NCI-H146 (cell line): ENCODE results near the gene SEPTIN10.
"Not testable (repeated sequence)": the region's sequence is repeated elsewhere in the genome, so short reads cannot be mapped to it uniquely, and the experiment has no call there.

Experiments
- DNase-seq: peaks from one replicate; lab custom pipeline; 2025; lab: John Stamatoyannopoulos, UW

Gene SEPTIN10

DNA sequence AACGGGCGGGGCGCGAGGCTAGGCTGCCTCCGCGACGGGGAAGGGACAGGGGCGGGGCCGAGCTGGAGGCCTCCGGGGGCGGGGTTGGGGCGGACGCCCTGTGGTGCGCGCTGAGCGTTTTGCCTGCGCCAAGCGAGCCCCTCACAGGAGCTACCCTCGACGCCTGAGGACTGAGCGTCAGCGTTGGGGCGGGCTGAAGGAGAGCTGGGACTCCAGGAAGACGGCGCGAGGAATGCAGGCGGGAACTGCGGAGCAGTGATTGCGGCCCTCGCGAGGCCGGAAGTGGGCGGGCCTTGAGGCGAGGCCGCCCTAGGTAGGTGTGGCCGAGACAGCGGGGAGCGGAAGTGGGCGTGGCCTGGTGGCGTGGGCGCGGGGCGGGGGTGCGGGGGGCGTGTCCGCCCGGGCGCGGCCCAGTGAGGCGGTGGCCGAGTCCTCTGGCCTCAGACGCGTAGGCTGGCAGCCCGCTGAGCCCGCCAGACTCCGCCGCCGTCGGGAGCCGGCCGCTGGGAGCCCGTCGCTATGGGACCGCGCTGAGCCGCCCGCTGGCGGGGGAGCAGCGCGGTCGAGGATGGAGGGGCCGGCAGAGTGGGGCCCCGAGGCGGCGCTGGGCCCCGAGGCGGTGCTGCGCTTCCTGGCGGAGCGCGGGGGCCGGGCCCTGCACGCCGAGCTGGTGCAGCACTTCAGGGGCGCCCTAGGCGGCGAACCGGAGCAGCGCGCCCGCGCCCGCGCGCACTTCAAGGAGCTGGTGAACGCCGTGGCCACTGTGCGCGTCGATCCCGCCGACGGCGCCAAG lies at the start of gene SEPTIN10, which contains the start of gene SOWAHC:
Gene SEPTIN10, minus strand, starts transcription at position 45 of the 793 bp plus-strand sequence. CDS start 139 bp downstream, outside the sequence.
Gene SOWAHC, plus strand, starts transcription at position 443 of the 793 bp plus-strand sequence. Its CDS starts 126 bp downstream, at position 569.
- peak; percentile 40 for DNase-seq

DNA sequence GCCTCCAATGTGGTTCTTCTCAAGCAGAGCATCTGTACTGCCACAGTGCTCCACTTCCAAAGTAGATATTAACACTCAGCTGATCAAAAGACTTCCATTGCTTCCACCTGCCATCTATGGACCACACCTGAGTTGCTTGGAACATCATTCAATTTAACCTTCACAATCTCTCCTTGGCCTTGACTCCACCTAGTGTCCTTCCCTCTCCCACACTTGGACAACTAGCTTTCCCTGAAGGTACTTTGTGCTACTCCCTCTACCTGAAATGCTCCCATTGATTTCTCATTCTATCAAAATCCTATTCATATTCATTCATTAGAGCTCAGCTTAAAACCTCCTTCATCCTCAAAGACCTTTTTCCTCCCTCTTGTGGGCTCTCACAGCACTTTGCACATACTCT lies 49.1 kb upstream of the SEPTIN10 start:
- DNase-seq = no peak

DNA sequence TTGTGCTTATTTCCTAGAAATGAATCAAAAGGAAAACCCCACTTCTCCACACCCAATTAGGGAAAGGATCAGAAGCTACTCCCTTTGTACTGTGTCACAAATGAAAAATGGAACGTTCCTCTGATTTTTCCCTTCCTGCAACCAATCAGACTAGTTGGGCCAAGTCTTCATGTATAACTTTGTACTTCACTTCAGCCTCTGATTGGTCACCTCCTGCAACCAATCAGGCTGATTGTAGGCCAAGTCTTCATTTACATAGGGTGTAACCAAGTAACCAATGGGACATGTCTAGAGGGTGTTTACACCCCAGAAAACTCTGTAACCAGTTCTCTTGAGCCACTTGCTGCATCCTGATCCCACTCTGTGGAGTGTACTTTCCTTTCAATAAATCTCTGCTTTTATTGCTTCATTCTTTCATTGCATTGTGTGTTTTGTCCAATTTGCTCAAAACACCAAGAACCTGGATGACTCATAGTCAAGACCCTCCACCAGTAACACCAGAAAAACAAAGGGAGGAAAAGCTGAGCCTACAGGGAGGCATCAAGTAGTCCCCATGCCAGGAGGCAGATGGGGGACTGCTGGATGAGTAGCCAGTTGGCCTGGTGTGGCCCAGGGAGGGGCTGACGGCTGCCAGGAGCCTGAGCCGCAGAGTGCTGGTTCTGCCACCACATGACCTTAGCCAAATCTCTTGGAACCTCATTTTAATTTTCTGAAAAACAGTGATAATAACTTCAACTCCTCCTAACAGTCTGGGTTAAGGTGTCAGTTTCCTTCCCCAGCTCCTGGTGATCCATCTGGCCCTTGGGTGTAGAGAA lies 46.5 kb upstream of the SEPTIN10 start:
- DNase-seq = no peak

DNA sequence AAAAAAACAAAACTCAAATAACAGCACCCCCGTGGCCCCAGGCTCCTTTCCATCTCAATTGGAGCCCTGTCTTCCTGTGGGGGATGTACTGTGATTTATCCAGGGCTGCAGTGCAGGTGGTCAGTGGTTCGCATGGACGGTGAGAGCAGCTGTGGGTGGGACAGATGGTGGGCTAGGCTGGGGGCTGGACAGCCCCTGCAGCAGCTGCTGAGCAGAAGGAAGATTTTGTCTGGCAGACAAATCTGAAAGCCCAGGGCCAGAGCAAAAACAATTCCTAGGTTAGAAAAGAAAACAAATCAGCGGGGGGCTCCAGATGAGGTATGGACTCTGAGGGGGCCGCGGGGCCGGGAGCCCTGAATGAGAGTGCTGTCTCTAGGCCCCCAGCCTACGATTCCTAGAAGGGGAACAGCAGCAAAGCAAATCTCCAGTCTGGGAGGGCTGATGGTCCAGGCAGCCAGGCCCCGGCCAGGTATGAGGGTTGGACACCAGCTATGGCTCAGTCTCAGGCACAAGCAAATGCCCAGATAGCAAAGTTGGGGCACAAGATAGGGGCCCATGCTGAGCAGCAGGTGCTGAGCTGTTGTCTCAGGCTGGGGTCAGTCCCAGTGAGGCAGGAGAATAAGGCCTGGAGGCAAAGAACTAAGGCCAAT lies 45.8 kb upstream of the SEPTIN10 start:
- DNase-seq = no peak

DNA sequence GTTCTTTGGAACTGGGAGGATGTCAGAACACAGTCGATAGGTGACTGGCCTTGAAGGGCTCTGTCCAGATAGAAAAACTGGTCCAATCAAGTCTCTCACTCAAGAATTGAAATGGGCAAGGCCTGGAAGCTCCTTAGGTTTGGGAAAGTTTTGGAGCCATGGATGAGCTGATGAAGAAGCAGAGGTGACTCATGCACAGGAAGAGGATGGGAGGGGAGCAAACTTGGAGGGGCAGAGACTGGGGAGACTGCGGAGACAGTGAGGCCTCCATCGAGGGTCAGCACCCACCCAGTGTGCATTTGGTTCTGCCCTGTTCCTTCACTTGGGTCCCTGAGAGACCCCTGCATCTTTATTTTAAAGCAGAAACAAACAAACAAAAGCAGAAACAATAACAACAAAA lies 41.5 kb upstream of the SEPTIN10 start:
- DNase-seq = no peak

DNA sequence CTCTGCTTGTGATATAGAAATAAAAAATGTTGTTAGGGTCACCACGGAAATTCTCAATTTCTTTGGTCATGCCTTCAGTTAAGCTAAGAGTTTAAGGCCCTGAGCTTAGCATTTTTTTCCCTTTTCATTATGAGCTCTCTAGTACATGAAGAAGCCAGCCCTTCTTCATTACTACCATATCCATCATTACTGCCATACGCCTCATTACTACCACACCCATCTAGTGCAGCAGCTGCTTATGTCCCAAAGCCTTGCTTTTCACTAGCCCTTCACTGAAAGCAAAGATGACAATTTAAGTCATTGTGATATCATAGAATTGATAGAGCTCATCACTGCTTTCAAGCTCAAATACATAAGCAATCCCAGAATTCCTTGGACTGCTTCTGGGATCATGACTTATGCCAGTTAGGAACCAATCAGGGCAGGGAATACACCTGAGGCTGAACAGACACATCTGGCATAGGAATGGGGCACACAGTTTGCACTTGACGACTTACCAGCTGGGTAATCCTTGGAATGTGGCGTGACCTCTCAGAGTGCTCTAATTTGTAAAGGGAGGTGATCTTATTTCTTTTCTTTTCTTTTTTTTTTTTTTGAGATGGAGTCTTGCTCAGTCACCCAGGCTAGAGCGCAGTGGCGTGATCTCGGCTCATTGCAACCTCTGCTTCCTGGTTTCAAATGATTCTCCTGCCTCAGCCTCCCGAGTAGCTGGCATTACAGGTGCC lies 40.7 kb upstream of the SEPTIN10 start:
- DNase-seq = no peak

DNA sequence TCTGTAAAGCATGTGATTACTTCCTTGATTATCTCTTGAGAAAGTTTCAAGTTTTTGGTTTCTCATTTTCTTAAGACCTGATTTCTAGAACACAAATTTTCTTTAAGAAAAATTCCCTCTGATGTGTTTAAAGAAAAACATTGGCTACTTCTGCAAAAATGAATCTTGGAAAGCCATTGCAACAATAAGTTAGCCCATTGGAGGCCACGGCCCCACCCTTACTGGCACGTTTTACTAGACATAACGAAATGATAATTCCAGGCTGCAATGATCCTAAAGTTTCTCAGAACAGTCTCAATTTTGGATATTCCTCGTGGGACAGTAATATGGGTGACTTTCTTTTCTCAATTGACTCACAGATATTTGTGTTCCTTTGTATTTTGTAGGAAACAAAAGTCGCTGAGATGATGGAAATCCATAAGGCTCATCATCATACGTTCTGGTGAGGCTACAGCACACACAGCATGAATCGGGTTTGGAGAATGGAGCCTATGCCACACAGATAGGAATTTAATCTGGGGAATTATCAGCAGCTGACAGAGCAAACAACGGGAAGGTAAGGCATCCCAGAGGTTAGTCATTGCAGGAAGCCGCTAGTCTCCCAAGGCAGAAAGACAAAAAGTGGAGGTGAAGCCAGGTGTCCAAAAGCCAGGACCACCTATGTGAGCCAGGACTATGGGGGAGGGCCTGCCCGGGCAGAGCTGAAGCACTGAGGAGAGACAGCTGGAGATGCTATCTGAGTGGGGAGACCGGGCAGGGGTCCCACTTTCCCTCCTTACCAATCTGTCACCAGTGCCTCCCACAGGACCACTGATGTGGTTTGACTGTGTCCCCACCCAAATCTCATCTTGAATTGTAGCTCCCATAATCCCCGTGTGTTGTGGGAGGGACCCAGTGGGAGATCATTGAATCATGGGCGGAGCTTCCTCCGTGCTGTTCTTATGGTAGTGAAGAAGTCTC lies 36.2 kb upstream of the SEPTIN10 start:
- DNase-seq = no peak

DNA sequence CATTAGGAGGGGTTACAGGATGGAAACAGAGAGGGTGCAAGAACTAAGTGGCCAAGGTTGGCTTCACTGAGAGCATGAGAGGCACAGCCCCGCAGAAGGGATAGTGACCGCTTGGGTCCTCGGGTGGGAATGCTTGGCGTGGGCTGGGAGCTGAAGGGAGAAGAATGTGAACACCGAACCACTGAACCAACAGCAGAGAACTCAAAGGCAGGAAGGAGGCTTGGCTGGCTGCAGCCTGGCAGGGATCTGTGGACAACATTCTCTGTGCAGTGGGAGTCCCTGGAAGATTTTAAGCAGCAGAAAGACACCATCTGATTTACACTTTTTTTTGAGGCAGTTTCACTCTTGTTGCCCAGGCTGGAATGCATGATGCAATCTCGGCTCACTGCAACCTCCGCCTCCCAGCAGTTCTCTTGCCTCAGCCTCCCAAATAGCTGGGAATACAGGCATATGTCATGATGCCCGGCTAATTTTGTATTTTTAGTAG lies 34.3 kb upstream of the SEPTIN10 start:
- DNase-seq = no peak

DNA sequence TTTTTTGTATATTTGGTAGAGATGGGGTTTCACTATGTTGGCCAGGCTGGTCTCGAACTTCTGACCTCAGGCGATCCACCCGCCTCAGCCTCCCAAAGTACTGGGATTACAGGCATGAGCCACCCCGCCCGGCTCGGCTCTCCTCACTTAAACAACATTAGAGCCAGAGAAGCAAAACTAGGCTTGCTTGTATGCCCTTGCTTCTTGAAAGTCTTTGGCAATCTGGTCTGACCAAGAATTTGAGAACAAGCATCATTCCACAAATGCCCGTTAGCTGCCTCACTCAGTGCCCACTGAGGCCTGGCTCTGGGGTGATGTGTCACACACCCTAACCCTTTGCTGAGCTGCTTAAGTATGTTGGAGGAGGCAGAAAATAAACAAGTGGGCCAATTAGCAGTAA lies 33.9 kb upstream of the SEPTIN10 start:
- no peak for DNase-seq

DNA sequence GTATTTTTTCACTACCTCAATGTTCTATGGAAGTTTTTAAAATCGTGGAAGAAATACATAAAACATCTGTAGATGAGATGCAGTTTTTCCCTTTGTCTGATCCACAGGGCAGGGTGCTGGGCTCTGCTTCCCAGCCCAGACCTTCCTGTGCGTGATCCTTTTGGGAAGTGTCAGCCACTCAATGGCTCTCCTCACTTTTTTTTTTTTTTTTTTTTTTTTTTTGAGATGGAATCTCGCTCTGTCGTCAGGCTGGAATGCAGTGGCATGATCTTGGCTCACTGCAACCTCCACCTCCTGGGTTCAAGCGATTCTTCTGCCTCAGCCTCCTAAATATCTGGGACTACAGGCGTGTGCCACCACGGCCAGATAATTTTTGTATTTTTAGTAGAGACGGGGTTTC lies 33.2 kb upstream of the SEPTIN10 start:
- no peak for DNase-seq

DNA sequence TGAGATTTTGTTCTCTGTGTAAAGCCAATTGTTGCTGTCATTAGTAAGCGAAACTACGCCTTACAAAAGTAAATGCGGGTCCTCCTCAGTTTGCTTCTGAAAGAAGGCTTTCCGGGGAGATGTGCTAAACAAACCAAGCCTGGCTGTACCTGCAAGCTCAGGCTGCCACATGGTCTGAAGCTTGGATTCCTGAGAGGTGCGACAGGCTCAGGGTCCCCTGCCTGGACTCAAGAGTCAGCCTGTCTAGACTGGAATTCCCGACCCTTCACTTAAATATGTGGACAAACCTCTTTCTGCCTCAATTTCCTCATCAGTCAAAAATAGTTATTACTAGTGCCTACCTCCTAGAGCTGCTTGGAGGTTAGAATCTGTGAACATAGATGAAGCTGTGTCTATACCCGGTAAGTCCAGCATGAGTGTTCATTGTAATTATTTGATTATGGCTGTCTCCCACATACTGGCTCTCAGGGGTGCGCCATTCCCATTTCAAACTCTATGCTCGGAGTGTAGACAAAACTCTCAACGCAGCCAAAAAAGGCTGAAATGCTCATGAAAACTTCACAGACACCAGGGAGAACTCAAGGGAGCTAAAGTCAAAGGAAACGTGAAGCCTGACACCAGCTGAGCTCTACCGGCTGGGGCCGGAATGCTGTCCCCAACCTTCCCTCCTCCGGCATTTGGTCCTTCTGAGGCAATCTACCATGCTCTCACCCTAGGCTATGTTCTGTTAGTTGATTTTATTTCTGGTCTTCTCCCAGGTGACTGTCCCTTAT lies 31.8 kb upstream of the SEPTIN10 start:
- no peak for DNase-seq

DNA sequence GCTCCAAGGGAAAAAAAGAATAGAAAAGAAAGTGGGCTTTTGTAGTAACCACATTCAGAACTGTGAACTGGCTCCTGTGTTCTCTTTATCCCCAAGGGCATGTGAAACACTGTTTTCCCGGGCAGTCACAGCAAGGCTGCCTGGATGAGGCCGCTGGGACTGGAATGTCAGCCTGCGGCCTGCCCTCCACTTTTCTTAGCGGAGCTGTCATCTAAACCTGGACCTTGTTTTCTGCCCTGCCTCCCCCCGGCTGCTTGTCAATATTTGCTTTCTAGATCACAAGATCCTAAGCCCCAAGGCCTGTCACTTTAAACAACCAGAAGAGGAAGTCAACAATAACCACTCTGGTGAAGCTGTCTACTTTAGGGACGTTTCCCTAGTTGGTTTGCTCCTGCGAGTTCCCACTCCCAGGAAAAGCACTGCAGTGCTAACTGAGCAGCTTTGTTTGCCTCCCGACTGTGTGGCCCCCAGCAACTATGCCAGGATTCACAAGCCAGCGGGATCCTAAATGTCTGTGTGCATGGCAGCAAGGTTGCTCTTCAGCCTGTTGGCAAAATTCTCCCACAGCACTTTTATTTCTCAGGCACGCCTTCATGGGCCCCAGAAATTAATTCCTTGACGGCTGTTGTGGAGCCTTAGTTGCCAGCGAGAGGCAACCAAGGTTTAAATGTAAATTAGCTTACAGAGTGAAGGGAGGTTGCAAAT lies 31.0 kb upstream of the SEPTIN10 start:
- no peak for DNase-seq

DNA sequence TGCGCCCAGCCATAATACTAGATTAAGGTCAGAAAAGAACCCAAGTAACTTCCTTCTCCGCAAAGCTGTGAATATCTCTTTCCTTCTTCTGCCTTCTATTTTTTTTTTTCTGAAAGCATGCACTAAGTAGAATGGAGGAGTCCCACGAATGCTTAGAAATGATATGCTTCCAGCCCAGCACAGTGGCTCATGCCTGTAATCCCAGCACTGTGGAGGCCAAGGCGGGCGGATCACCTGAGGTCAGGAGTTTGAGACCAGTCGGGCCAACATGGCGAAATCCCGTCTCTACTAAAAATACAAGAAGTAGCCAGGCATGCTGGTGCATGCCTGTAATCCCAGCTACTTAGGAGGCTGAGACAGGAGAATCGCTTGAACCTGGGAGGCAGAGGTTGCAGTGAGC lies 26.2 kb upstream of the SEPTIN10 start:
- DNase-seq = not testable (repeated sequence)

DNA sequence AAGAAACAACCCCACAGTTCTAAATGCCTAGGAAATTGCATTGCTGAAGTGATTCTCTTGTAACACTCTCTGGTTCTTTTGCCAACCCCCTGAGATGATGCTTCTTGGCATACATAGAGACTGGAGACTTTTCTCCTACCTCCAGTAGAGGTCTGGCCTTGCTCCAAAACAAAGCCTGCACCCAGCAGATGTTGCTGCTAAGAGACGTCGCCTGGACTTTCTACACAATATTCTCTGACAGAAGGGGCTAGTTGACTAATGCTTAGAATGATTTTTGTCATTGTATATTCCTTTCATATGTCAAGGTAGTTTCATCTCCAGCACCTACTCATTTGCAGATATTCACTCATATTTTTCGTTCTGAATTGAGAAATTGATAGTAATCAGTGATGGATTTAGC lies 25.0 kb upstream of the SEPTIN10 start:
- no peak for DNase-seq

DNA sequence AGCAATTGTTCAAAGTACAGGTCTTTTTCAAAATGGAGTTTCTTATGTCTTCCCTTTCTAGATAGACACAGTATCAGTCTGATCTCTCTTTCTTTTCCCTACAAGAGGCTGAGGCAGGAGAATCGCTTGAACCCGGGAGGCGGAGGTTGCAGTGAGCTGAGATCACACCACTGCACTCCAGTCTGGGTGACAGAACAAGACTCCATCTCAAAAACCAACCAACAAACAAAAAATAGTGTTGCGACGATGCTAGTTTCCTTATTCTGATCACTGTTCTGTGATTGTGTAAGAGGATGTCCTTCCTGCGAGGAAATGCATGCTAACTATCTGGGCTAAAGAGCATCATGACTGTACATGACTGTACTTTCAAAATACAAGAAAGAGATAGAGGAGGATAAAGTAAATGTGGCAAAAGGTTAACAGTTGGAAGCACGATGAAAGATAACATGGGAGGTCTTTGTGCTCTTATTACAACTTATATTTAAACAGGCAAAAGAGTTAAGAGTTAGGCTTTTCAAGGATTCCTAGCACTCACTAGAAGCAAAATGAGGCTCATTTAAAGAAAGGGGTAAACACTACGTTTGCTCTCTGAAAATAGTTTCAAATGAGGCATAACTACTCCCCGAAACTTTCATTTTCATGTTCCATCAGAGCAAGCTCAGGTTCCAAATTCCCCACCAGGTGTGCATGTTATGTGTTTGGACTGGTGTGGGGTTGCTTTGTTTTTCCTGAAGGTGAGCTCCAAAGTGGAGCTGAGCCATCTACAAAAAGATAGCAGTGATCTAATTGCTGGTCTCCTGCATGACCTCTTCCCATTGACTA lies 24.2 kb upstream of the SEPTIN10 start:
- no peak for DNase-seq

DNA sequence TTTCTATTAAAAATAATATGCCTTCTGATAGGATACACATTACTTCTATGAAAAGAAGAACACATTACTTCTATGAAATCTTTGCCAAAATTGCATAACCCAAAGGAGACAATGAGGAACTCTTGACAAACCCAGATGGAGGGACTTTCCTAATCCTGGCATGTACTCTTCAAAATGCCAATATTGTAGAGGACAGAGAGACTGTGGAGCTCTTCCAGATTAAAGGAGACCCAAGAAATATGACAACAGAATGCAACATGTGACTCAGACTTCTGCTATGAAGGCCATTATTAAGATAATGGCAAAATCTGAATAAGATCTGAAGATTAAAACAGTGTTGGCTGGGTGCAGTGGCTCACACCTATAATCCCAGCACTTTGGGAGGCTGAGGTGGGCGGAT lies 22.6 kb upstream of the SEPTIN10 start:
- DNase-seq = no peak

DNA sequence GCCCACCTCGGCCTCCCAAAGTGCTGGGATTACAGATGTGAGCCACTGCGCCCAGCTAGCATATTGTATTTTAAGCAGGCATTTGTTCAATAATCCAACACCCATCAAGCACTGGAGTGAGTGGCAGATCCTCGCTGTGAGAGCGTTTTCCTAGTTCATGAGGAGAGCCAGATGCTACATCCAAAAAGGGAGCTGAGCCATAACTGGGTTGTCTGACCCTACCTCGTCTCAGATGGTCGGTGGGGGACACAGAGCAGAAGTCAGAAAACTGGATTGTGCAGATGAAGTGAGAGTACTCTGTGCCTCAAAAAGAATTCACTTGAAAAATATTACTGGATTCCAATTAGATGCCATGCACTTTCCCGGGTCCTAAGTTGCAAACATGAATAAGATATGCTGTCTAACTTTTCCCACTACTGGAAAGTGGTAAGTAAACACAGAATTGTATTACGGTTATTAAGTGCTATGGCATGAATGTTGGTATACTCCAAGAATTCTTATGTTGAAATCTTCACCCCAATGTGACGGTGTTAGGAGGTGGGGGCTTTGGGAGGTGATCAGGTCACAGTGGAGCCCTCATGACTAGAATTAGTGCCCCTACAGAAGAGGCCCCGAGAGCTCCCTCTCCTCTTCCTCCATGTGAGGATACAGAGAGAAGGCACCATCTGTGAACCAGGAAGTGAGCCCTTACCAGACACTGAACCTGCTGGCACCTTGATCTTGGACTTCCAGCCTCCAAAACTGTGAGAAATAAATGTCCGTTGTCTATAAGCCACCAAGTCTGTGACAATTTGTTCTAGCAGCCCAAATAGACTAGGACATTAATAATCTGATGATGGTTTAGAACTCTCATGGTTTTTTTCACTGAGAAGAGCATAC lies 21.9 kb upstream of the SEPTIN10 start:
- no peak for DNase-seq
